Body of pancreas (tissue), 4 donors: ENCODE results near the gene LY6G6D.

Experiments
- CTCF ChIP-seq, 7 experiments: fragments of 450-650 bp in 4 of 7; fragments of 200-600 bp in 3 of 7; sonication (generic) in 3 of 7; IDR thresholded peaks; one replicate each; pipeline ENCODE4 v1.5.1; 2016 to 2019; ENCODE audit warnings: antibody characterized with exemption in 7 of 7
- POLR2A ChIP-seq, 3 donors: fragments of 450-650 bp; IDR thresholded peaks; one replicate each; pipeline ENCODE4 v1.6.1; 2016; ENCODE audit warnings: antibody characterized with exemption in 3 of 3, mild to moderate bottlenecking in 2 of 3

GRCh38 chr6:31681135-31681671 lies 33.9 kb upstream of the LY6G6D start:
- TF ChIP-seq CTCF (IDR thresholded peaks at IDR 0.05) = peak in 2 of 7 experiments; percentile 6 to 37
- peak in 2 of 3 donors; percentile 48 to 49 for TF ChIP-seq POLR2A (IDR thresholded peaks at IDR 0.05)
